Superior temporal gyrus (tissue), 1 donor: ENCODE results near the gene DMBT1.
A peak's percentile ranks its signal among the peaks of the same experiment; 100 is the strongest.

Source experiments
- DNase-seq: peaks from one replicate; pipeline ENCODE4 v3.0.0-alpha.2; 2016; ENCODE audit errors: extremely low spot score

DMBT1 gene

DNA sequence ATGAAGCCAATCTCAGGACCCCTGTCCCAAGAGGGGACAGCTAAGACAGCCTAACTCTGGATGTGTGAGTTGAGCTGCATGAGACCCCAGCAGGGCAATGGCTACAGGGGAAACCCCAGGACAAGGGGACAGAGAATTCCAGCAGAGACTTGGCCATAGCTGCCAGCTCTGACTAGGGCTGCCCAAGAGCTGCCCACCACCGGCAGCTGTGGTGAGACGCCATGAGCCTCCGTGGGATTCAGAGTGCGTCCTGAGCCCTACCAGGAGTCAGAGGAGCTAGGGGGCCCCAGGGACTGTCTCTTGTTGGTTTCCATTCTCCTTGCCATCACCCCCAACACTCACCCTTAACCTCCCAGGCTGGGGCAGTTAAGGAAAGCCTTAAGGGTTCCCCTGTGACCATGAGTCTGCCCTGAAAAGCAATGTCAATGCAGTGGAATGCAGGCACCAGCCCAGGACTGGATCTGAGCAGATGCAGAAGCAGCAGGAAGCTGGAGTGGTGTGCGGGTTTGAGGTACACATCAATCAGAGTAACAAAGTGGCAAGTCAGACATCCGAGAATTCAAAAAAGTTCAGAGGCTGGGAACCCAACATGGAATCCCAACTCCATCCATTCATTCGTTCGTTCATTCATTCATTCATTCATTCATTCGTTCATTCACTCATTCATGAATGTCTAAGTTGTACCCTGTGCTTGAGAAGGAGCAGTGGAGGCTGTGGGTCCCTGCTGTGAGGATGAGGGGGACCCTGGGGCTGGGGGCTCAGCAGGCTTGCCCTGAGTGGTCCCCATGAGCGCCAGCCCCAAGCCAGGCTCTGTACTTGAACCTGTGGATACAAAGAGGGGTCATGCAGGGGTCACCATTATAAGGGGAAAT lies 86.2 kb downstream of the DMBT1 start:
- DNase-seq: no peak

GRCh38 chr10:122647383-122647968 lies 86.9 kb downstream of the DMBT1 start:
- DNase-seq: no peak

GRCh38 chr10:122648599-122649428 lies 88.3 kb downstream of the DMBT1 start:
- peak; percentile 85 for DNase-seq

DNA sequence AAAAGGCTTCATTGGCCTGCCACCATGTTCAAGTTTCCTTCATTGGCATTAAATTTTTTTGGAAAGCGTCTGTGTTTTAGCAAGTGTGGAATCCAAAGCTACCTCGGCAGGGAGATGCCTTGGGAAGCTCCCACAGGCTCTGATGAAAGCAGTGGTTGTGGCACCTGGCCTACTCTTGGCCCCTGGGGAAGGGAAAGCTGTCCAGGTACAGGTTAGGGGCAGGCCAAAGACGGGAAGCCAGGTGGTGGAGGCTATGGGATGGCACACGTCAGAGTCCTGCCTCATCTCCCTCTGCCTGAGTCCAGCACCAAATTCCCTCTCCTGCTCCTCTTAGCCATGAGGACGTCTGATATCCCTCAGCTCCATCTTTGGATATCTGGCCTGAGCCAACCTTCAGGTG lies 89.3 kb downstream of the DMBT1 start:
- no peak for DNase-seq

GRCh38 chr10:122650331-122650730 lies 89.8 kb downstream of the DMBT1 start:
- no peak for DNase-seq

DNA sequence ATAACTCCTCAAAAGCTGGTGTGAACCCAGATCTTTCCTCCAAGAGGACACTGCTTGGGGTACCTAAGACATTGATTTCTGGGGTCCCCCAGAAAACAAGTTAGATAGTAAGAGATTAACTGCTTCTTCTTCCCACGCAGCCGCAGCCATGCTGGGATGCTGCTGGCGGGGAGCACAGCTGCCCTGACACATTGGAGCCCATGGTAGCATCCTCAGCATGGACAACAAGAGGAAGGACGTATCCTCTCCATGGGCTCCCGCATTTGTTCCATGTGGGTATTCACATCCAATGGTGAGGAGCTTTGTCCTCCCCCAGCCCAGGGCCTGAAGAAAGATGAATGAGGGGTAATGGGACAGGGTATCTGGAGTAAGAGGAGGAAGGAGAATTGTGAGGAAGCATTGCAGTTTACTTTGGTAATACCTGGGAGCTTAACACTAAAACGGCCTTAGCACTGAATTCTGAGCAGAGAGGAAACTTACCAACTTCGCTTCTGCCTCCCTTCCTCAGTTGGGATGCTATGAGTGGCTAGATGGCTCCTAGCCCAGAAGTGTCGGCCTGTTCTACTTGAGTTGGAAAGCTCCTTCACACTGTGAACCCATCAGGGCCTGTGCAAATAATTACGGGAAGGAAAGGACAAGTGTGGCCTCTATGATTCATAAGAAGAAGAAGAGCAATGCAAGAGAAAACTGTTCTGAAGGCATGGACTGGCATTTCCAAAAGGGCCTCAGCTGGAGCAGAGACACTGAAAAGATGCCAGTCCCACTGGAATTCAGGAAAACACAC lies 95.2 kb downstream of the DMBT1 start:
- no peak for DNase-seq

GRCh38 chr10:122656308-122656705 lies 95.8 kb downstream of the DMBT1 start:
- peak; percentile 8 for DNase-seq

DNA sequence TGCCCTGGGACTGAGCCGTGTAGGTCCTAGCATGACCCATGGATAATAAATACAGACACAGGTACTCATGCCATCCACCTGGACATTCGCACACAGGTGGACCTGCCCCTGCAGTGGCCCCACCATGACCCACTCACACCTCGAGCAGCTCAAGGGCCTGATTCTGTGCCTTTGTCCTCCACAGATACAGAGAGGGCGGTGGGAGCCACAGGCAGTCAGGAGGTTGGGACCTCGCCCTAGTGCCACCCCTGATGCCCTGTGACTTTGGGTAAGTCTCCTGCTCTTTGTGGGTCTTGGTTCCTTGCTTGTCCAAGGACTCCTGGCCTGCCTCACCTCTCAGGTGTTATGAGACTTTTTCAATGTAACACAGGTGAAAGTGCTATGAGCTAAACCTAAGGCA lies 96.2 kb downstream of the DMBT1 start:
- no peak for DNase-seq

GRCh38 chr10:122657255-122657654 lies 96.7 kb downstream of the DMBT1 start:
- DNase-seq: no peak

GRCh38 chr10:122657729-122658128 lies 97.2 kb downstream of the DMBT1 start:
- DNase-seq: no peak

DNA sequence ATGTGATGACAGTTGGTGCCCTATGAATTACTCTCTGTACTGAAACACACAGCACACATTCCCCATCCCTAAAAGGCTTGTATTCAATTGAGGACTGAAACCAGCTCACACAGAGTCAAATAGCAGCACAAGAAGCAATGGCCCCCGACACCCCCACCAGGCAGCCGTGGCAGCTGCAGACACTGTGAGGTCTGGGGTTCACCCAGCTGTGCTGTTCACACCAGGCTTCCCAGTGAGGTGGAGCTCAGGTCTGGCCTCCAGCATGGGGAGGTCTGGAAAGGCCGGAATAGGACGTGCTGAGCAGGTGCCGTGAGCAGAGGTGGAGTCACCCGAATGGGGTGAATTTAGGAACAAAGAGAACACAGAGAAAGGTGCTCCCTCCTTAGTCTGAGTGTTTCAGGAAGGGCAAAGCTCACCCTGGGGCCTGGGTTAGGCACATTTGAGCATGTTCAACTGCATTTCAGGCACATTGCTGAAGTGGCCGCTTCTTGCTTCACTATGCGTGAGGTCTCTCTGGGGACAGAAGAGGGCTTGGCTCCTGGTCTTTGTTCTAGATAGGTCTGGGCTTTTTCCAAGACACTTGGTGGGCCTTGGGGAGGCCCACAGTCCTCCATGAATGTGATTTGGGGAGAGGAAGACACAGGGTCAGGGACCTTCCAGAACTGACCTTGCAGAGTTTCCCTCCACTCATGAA lies 97.9 kb downstream of the DMBT1 start:
- no peak for DNase-seq

DNA sequence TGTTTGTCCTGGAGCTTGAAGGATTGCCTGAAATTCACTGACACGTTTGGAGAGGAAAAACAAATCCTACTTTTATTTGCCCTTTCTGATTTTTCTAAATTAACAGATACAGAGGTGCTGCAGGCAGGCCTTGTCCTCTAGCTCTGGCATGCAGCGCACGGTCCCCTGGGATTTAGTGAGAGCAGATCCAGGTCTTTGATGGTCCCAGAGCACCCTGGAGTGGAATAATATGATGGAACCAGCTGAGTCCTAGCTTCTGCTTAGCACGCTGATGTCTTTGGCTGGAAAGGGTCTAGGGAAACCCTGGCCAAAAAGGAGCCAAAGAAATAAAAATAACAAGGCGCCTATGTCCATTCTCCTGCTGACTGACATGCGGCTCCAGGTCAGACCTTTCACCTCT lies 98.6 kb downstream of the DMBT1 start:
- DNase-seq: no peak

- DNase-seq: no peak
These were observed 99.1 kb downstream of the DMBT1 start for GRCh38 chr10:122659651-122660050.

DNA sequence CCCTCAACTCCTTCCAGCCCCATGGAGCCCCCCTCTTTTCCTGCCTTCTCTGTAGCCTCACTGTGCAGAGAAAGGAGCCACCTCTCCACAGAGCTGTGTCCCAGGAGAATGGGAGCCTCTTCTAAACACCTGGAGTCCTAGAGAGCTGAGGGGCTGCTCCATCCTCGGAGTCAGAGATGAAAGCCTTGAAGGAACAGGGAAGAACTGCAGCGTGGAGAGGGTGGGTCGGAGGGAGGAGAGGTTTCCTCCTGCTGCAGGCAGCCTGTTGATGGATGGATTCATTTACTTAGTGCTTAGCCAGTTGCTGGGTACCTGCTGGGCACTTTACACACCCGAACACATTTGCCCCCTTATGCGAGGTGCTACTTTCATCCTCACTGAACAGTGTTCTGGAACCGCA lies 100.1 kb downstream of the DMBT1 start:
- DNase-seq: no peak

GRCh38 chr10:122662231-122662630 lies 101.7 kb downstream of the DMBT1 start:
- no peak for DNase-seq

DNA sequence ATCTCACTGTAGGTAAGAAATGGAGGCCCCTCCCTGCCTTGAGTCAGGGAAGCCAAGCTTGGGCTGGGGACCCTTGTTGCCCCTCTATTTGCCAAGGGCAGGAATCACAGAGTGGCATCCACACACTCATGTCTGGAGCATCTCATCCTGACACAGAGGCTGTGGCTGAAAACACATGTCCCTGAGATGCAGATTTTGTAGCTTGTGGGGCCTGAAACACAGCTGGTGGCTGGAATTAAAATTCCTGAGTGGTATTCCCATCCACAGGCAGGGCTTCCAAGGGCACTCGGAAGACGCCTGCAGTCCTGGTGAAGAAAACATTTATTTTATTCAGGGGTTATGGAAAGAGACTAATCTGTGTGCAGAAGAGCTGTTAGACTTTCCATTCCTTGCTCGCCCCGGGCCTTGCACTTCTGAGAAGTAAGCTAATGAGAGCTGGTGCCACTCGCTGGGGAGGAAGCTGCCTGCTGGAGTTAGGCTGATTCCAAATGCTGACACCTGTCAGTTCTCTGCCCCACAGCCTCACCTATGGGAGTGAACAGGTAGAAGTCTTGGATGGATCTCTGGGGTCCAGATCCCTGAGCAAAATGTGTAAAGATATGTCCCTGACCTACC lies 103.1 kb downstream of the DMBT1 start:
- no peak for DNase-seq

- no peak for DNase-seq
These were observed 103.9 kb downstream of the DMBT1 start for GRCh38 chr10:122664501-122664900.

DNA sequence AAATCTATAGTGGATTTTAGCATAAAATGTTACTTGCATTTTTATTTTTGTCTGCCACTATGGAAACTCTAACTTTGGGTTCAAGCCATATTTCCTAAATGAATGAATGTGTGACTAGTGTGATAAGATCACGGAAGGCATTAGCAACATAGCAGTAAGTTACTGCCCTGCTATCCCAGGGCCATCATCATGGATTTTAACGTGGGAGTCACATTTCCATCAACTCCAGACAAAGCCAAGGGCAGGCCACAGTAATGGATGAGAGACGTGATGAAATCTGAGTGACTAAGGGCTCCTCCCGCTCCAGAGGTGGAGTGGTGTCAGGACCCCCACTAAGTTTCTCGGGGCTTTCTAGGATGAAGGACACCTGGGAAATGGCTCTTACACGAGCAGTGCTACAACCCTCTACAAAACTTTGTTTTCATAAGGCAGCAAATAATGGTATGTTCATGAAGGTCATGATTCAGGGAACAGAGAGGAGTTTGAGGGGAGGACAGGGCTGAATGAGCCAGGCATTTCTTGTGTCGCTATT lies 104.8 kb downstream of the DMBT1 start:
- no peak for DNase-seq

DNA sequence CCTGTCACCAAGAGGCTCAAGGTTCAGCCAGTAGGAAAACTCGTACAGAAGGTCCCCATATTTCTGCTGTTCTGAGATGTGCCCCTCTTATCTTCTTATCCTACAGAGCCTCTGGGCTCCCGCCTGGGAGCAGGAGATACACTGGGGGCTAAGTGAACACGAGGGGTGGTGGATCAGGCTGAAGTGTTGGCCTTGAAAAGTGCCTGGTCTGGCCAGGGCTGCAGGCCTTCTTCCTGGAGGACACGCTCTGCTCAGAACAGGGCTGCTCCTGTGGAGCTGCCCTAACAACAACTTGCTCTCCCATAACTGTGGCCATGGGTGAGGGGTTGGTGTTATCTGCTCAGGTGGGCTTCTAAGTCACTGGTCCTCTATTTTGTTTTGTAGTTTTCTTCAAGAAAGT lies 105.4 kb downstream of the DMBT1 start:
- DNase-seq: no peak

DNA sequence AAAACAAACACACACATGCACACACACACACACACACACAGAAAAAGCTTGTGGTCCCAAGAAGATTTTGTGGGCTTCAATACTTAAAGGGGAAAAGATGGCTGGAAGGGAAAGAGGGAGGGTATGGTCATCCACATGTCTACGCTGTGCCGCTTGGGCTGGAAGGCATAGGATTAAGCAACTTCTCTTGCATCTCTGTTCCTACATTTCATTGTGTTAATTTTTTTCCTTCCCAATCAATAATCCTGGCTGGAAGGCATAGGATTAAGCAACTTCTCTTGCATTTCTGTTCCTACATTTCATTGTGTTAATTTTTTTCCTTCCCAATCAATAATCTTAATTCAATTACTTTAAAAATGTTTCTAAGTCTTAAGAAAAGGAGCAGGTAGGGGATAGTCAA lies 108.5 kb downstream of the DMBT1 start:
- no peak for DNase-seq
